Effector CD8-positive, alpha-beta T cell (primary cell): ENCODE measurements around the gene RFPL4A.

Source experiments
- DNase-seq: peaks from one replicate; lab custom pipeline; 2025; lab: John Stamatoyannopoulos, UW

Gene RFPL4A

DNA sequence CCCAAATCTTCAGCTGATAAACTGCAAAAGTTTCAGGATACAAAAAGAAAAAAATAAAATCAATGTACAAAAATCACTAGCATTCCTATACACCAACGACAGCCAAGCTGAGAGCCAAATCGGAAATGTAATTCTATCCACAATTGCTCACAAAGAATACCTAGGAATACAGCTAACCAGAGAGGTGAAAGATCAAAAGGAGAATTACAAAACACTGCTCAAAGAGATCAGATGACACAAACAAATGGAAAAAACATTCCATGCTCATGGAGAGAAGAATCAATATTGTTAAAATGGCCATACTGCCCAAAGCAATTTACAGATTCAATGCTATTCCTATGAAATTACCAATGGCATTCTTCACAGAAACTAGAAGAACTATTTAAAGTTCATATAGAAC, 43.4 kb downstream of the RFPL4A start:
- no peak for DNase-seq

- no peak for DNase-seq
These were observed 50.6 kb downstream of the RFPL4A start for GRCh38 chr19:55809381-55810058.

GRCh38 chr19:55811340-55811739, 52.4 kb downstream of the RFPL4A start:
- DNase-seq = no peak

DNA sequence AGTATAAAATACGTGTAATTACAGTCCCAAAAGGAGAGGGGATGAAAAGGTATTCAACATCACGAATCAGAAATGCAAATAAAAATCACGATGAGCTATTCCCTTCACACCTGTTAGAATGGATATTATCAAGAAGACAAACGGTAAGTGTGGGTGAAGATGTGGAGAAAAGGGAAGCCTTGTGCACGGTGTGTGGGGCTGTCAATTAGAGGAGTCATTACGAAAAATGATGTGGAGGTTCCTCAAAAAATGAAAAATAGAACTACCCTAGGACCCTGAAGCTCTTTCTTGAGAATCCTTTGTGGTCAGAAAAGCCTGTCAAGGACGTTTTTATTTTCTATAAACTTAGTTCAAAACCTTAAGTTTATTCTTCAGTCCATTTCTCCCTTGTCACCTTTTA, 53.6 kb downstream of the RFPL4A start:
- DNase-seq = no peak
